GM10248 (cell line): Measurements from ENCODE around the gene RNPC3.
"Not testable (repeated sequence)": the region's sequence is repeated elsewhere in the genome, so short reads cannot be mapped to it uniquely, and the experiment has no call there.

Experiments used
- CTCF ChIA-PET: fragments of 300-600 bp; sonication (Branson Sonifier 250); formaldehyde crosslinking; extraction: SDS; loops from one replicate; lab custom pipeline; 2021; ENCODE audit warnings: antibody characterized with exemption; lab: Yijun Ruan, JAX
- POLR2A ChIA-PET: fragments of 350-650 bp; sonication (Branson Sonifier 250); formaldehyde crosslinking; extraction: SDS; loops from one replicate; lab custom pipeline; 2020; ENCODE audit warnings: antibody characterized with exemption; lab: Yijun Ruan, JAX
- DNase-seq: peaks from one replicate; pipeline ENCODE4 v3.0.0; 2012; ENCODE audit errors: extremely low spot score
- CTCF ChIP-seq: IDR thresholded peaks from 2 replicates; pipeline ENCODE4 v1.5.1; 2012; ENCODE audit warnings: mild to moderate bottlenecking, low read depth; ENCODE audit errors: extremely low read depth, missing control alignments, control extremely low read depth

RNPC3 gene

GRCh38 chr1:103563056-103563455, 37.6 kb downstream of the RNPC3 start:
- TF ChIP-seq CTCF: no peak
- DNase-seq: no peak
- CTCF ChIA-PET: interaction anchor here (0.8 to 1.4 kb wide), 2 partner anchors 11 to 13 kb away, joined by 3 to 5 read pairs; no protein-coding TSS in a partner anchor
- POLR2A ChIA-PET: no interaction called here

GRCh38 chr1:103569493-103569892, 44.0 kb downstream of the RNPC3 start:
- POLR2A ChIA-PET: no interaction called here
- CTCF ChIA-PET: no interaction called here
- no peak for DNase-seq
- no peak for TF ChIP-seq CTCF

GRCh38 chr1:103571289-103571688, 45.8 kb downstream of the RNPC3 start, which contains the start of gene AMY2B:
AMY2B (plus strand) TSS chr1:103571589; CDS start chr1:103571603, 14 bp downstream.
- POLR2A ChIA-PET, CTCF ChIA-PET, DNase-seq: not testable (repeated sequence)

GRCh38 chr1:103576065-103576464, 50.6 kb downstream of the RNPC3 start:
- CTCF ChIA-PET: interaction anchor here (1.1 kb wide), 1 partner anchor 13 kb away, joined by 3 read pairs; no protein-coding TSS in a partner anchor
- TF ChIP-seq CTCF: no peak
- POLR2A ChIA-PET: no interaction called here

GRCh38 chr1:103576784-103577183, 51.3 kb downstream of the RNPC3 start:
- POLR2A ChIA-PET, DNase-seq: not testable (repeated sequence)
- CTCF ChIA-PET: interaction anchor here (1.1 kb wide), 1 partner anchor 14 kb away, joined by 3 read pairs; no protein-coding TSS in a partner anchor

More at GRCh38 chr1:103576065-103576464, 50.6 kb downstream of the RNPC3 start:
- no peak for DNase-seq

GRCh38 chr1:103582464-103582863, 57.0 kb downstream of the RNPC3 start:
- ChIA-PET POLR2A (no interaction called here), CTCF (no interaction called here)
- no peak for DNase-seq
- TF ChIP-seq CTCF: no peak

- ChIA-PET POLR2A (no interaction called here), CTCF (interaction anchor here (1.2 kb wide), 1 partner anchor 10 kb away, joined by 3 read pairs; no protein-coding TSS in a partner anchor)
Measured at GRCh38 chr1:103583887-103584286, 58.4 kb downstream of the RNPC3 start.

More at GRCh38 chr1:103583887-103584286, 58.4 kb downstream of the RNPC3 start:
- DNase-seq: no peak
- no peak for TF ChIP-seq CTCF
